GM21723 (cell line): ENCODE data around the gene ADGRB2.

Experiments used
- ATAC-seq: cut with Tn5 transposase; IDR thresholded peaks from one replicate; pipeline ENCODE4 v1.9.1; 2021; ENCODE audit warnings: mild to moderate bottlenecking, moderate library complexity; ENCODE audit not compliant: unreplicated experiment

The ADGRB2 gene

DNA sequence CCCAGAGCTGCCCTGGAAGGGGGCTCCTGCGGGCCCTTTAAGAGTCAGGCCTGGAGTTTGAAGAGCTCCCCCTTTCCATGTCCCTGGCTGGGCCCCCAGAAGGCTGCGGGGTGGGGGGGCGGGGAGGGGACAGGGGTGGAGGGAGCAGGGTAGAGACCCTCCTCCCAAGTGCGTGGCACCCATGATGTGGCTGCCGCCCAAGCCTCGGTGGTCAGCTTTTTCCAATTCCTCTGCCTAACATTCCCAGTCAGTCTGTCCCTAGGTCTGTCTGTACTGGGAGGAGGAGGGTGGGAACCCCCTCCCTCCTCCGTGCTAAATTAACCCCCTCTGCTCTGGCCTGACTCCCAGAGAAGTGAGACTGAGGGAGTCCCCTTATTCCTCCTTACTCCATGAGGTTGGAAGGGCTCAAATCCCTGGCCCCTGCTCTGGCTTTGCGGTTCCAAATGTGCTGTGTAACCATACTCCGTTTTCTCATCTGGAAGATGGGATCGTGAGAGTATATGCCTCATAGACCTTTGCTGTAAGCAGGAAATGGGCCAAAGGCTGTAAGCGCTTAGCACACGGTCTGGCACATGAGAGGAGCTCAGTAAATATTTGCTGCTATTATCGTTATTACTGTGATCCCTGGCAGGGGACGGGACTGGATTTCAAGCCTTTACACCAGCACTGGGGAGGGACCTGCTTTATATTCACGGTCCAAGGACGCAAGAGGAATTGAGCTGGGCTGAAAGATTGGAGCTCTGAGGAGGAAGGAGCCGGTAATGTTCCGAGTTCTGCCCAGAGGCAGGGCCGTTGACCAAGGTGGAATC, 59.7 kb downstream of the ADGRB2 start:
- ATAC-seq: no peak

DNA sequence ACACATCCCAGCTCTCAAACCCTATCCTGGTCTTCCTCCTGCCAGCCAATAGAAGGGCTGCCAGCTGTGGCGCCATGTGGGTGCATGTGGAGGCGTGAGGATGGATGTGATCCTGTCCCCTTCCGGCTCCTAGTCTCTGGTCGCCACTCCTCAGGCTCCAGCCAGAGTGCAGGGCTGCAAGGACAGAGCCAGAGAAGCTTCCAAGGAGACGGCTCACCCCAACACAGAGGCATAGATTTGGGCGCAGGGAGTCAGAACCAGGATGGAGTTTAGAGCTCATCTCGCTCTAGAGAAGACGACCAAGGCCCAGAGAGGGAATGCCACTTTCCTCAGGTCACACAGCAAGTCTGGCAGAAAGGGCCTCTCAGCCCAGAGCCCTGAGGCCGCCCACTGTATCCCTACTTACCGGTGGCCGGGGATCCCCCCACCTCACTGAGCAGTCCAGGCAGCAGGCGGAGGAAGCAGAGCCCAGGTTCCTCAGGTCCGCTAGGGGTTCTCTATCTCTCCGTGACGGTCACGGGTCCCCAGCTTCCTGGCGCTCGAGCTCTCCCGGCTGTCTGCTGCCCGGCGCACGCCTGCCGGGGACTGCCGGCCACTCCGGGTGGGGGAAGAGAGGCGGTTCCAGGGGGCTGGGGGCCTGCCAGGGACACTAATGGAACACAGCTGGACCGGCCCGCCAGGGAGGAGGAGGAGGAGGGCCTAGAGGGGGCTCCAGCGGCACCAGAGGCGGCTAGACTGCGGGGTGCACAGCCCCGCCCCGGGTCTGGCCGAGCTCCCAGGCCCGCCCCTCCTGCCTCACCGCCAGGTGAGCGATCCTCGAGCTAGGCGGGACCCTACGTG, 60.5 kb downstream of the ADGRB2 start, which contains the start of gene COL16A1:
Gene COL16A1 (minus strand): TSS at position 587 of the 840 bp plus-strand sequence. CDS start 1,824 bp downstream, outside the sequence.
- no peak for ATAC-seq

DNA sequence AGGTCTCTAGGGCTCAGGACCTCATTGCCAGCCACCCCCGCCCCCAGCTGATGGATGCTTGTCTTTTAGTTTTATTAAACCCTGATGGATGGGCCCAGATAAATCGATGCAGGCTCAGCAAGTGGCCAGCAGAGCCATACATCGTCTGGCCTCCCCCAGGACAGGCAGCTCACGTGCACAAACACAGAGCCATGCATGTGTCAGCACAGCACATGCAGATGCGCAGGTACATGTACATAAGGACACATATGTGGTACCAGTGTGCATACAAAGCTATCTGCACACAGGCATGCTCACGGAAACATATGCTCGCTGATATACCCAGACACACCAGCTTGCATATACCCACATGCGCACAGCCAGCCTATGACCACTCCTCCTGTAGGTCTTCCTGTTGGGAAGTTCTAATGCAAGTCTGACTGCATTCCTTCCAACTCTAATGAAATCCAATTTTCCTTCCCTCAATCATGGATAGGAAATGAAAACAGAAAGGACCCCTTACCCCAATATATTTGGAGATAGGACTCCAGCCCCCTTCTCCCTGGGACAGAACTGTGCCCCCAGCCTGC, 61.2 kb downstream of the ADGRB2 start:
- ATAC-seq: no peak

DNA sequence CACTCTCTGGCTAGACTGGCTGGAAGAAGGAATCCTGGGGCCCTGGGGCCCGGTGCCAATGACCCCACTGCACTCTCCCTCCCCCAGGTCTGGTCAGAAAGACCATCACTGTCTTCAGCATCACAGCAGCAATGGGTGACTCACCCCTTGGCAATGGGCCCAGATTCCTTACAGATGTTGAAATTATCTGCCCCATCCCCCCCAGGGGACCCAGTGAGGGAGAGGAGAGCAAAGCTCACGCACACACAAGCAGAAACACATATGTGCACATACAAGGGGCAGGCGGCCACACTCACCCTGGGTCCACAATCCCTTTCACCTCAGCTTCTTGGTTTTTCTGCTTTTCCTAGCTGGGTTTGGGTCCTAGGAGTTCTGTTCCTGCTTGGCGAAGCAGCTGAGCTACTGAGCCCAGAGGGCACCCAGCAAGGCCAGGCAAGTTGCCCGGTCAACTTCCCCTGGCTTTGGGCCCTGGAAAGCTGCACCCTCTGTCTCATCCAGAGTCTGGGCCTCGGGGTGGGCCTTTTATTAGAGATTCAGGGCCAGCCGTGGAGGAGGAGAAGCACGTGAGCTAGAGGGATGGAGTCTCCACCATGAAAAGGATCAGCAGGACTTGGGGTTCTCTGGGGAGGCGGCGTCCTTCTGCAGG, 62.9 kb downstream of the ADGRB2 start:
- no peak for ATAC-seq

DNA sequence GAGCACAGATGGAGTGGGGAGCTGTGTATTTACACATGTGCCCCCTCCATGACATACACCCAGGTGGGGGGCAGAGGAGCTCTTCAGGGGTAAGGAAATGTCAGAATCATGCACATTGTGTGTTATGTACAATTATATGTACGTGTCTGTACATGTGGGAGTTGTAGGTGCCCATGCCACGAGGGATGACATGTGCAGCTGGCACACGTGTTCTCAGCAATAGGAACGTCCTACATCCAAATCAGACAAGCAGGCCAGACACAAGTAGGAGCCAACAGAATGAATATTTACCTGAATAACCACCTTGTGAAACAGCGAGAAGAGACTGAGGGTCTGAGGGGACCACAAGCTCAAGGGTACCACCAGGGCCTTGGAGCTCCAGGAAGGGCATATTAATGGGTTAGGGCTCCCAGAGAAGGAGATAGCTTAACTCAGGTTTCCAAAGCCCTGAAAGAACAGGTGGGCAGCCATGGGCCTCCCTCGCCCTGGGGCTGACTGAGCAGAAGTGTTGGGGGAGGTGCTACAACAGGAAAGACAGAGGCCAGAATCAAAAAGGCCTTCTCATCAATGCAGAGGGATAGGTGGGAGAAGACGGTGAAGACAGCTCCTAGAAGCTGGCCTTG, 63.6 kb downstream of the ADGRB2 start:
- ATAC-seq: no peak

DNA sequence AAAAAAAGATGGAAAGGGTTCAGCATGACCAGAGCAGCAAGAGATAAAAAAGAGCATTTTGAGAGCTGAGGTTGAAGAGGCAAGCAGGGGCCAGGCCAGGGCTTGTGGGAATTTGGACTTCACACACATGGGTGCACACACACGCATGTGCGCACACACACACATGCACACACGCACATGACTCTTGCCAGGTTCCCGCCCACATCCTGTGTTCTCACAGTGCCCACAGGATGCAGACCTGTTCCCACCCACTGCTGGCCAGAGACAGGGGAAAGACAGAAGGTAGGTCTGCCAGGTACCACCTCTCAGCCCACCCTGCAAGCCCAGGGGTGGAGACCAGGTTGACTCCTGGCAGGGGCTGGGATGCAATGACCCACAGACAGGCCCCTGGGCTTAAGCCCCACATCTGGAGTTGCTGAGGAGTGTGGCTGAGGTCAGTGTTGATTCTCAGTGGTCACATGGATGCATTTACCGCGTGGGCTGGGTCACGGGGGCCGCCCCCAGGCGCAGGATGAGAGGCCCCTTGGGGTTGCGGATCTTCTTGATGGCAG, 64.7 kb downstream of the ADGRB2 start:
- no peak for ATAC-seq

DNA sequence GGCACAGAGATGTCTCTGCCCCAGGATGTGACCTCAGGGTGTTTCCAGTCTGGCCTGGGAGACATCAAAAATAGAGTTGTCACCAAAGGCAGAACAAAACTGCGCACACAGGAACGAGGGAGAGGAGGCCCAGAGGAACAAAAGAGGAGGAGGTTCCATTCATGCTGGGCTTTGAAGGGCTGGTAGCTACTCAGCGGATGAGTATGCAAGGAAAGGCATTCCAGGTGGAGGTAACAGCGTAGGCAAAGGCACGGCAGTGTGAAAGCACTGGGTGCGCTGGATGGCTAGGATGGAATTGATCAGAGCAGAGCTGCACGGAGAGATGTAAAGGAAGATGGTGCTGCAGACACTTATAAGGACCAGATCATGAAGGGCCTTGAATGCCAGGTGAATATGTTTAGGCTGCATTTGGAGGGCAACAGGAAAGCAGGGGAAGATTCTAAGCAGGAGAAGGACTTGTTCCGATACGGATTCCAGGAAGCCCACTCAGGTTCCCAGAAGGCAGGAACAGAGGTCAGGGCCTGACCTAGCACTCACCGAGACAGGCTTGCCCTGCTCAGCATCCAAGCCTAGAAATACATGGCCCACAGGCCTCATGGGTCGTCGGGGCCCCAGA, 66.7 kb downstream of the ADGRB2 start:
- no peak for ATAC-seq

DNA sequence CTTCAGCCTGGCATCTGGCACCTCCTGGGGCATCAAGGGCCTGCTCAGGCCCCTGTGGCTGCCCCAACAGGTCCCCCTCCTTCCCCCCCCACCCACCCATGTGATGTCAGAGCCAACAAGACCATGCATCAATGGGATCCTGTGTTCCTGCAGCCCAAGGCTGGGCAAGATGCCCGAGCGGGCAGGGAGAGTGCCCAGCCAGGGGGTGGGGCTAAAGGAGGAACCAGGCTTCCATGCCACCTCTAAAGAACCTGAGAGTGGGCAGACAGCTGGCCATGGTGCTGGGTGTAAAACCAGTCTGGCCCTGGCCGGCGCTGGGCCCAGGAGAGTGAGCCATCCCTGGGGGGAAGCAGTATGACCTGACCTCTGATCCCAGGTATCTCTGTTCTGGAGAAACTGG, 67.9 kb downstream of the ADGRB2 start:
- ATAC-seq: no peak

DNA sequence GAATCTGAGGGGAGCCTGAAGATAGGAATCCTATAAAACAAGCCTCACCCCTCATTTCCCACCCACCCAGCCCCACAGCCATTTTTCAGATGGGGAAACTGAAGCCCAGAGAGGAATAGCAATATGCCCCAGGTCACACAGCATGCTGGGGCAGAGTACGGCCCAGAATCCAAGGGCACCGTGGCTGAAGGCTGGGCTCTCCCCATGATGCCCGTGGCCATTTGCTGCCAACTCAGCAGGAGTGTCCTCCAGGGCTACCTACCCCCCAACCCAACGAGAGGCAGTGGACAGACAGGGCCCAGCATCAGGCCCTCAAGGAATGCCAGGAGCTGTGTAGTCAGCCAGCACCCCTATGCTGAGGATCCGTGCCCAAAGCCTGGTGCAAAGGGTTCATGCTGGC, 68.8 kb downstream of the ADGRB2 start:
- ATAC-seq: no peak

DNA sequence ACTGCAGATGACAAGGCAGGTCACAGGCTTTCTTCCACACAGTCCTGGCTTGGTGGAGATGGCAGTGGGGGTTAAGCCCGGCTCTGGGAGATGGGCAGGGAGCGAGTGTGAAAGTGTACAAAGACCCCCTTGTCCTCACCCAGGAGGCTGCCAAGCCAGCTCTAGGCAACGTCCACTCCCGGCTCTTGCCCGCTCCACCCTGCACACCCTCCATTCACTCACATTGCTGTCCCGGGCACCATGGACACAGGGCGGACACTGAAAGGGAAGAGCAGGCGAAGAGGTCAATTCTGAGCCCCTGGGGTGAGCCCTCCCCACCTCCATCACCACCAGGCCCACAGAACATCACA, 69.2 kb downstream of the ADGRB2 start:
- ATAC-seq: no peak

DNA sequence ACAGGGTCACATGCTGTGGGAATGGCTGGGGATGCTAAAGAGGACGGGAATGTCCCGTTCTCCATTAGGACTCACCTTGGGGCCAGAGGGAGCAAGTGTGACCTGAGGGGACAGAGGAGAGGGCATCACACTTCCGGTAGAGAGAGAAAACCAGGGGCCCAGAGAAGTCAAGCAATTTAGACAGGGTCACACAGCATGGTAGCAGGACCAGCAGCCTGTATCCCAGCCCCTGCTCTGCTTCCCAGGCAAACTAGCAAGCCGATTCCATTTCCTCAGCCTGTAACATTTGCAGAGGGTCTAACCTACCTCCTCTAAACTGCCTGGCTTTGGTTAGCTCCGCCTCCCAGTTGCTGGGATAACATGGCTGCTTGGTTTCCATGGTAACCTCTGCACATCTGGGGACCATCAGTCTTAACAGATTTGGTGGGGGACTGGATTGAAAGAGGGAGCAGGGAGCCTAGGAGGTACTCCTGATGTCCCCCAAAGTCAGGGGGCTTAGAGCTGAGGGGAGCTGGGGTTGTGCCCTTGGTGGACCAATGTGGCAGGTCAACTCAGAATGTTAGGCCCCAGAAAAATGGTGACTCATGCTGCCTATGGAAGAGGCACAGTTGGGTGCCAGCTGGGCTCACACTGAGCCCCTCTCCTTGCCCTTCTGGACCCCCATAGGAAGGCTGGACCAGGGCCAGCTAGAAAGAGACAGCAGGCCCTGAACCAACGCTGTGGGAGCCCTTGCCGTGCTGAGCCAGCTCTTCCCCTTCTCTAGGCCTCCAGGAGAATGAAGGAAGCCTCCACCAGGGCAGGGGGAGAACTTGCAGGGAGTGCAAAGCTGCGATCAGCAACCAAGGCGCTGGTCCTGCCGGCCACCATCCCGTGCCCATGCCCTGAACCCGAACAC, 69.8 kb downstream of the ADGRB2 start:
- no peak for ATAC-seq

DNA sequence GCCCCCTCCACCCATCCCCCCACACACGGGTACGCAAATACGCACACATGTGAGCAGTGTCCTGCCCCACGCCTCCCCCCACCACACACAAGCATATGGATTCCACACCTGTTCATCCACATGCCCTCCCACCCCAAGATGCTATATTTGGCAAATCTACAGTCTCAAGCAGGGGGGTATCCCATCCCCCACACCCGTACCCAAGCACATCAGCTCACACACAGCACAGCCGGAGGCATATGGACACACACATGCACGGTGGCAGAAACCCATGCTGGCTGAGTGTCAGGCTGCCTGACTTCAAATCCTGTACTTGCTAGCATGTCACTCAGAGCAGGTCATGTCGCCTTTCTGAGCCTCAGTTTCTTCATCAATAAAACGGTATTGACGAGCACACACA, 70.9 kb downstream of the ADGRB2 start:
- ATAC-seq: no peak

DNA sequence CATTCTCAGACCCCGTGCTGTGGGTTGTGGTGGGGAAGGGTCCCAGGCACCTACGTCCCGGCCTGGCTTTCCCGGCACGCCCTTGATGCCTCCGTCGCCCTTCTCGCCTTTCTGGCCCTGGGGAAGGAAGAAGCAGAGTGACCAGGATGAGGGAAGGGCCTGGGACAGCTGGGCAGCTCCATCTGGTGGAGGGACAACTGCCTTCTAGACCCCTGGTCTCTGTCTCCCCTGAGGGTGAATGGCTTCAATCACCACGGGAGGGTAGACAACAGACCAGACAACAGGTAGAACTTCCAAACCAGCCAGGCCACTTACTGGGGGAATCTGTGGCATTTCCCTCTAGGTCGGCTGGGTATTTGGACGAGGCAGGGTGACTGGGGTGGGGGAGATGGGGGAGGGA, 72.2 kb downstream of the ADGRB2 start:
- no peak for ATAC-seq

DNA sequence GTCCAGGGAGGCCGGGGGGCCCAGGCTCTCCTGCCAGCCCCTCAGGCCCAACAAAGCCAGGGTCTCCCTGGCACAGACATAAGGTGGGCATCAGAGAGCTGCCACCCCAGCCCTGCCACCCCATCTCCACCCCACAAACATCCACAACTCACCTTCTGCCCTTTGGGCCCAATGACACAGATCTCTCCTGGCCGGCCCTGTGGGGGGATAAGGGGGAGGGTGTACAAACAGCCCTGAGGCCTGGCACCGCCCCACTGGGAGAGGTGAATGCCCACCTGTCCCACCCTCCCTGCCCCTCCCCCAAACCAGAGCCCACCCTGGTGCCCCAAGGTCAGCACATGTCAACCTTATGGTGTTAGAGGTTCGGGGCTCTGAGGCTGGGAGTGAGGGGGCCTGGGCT, 72.7 kb downstream of the ADGRB2 start:
- no peak for ATAC-seq

DNA sequence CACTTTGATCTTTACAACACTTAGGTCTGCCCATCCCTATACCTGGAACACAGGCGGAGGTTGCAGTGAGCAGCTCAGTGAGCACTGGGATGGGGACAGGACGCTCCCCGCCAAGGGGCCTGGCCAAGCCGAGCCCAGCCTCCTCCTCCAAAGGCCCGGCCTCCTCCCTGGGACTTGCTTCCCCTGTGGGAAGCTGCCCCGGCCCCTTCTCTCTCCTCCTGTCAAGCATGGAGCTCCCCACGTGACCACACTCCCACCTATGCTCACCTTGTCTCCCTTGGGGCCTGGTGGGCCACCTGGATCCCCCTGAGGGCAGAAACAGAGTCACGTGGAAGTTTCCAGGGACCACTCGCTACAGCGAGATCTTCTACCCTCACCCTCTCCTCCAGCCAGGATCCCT, 73.2 kb downstream of the ADGRB2 start:
- no peak for ATAC-seq

DNA sequence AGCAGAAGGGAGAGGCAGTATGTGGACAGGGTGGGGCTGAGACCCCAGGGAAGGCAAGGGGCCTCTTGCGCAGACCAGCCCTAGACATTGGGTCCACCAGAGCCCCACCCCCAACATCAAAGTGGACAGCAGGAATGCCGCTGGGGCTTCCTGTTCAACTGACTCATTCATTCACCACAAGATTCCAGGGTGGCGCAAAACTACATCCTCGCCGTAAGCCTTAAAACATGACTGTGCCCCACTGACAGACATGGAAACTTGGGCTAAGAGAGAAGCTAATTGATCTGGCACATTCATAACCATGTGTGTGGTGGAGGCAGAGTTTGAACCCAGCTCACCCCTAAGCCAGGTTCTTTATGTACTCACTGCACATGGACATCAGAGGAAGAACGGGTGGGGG, 74.3 kb downstream of the ADGRB2 start:
- no peak for ATAC-seq

DNA sequence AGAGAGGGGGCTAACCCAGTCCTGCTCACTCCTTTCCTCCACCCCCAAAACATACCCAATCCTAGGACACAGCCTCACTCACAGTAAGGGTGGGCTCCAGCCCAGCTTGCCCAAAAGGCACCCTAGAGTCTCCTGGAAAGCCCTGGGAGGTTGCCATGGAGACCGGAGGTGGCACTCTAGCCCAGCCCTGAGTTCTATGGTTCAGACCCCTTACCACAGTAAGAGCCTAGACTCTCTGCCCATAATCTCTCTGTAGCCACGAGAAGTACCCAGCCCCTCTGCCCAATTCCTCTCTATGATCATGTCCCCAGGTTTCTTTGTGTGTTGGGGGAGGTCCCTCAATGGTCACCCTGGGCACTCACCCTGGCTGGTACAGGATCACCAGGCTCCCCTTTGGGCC, 74.8 kb downstream of the ADGRB2 start:
- ATAC-seq: no peak

DNA sequence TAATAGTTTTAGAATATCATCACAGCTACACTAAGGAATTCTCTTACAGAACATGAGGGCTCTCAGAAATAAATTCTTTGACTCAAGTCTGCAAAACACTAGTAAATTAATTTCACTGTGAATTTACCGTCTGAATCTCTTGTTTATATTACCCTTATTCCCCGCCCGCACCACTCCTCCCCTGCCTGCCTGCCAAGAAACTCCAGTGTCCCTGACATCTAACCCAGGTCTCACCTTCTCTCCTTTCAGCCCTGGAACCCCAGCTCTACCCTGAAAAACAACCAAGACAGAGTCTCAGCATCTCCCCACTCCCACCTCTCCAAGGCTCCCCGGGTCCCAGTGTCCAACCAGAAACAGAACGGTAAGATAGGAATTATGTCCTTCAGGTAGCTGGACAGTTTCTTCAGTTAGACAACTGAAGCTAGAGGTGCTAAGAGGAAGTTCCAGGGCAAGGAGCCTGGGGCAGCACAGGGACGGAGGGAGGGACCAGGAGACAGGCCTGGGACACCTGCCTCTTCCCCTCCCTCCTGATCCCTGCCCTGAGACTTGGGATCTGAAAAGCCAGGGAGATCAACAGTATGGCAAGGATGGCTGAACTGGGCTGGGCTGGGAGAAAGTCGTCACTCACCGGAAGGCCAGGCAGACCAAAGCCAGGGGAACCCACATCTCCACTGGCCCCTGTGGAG, 75.8 kb downstream of the ADGRB2 start:
- ATAC-seq: no peak

DNA sequence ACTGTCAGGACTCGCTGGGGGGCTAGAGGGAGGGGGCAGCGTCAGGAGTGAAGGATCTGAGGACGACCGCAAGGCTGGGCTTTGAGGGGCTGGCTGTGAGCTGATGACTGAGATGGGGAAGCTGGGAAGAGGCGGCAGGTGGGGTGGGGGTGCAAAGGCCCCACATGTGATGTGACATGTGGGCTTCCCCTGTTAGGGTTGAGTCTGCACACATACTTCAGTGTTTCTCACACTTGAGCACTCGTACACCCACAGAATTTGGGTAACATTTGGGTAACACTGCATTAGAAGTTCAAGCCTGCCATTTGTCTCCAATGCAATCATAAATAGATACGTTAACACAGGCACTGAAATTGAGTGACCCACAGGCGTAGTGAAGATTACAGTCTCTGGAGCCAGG, 76.5 kb downstream of the ADGRB2 start:
- no peak for ATAC-seq
